ENCODE data around the gene PDSS2.

PDSS2 gene

DNA sequence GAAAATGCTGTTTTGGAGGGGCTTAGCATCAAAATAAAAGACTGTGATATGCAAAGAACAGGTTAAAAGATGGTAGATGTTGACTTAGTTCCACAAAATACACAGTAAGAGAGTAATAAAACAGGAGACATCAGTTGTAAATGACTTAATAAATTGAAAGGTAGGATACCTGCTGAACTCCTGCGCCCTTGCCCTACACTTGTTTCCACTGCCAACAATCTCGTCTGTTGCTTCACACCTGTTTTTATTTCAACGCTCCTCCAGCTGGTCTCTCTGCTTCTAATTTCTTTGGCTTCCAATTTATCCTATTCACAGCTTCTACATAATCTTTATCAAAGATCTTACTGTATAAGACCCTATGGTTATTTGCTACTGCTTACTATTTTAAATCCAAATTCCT lies 228.1 kb downstream of the PDSS2 start:
- Histone ChIP-seq H3K4me3 (IDR thresholded peaks at IDR 0.05; ENCODE audit: insufficient read depth, low read depth, low read length) (no peak overlapping the region), H3K79me2 (ENCODE audit: insufficient read depth, low read depth) (no peaks in the 10 kb centered on the region), H3K9ac (no peak overlapping the region), H3K4me1 (ENCODE audit: low read depth, poor library complexity, severe bottlenecking) (no peaks in the 10 kb centered on the region), H3K27ac (no peak overlapping the region), H3K27me3 (ENCODE audit: insufficient read depth, low read depth) (no peaks in the 10 kb centered on the region), H2AFZ (ENCODE audit: low read depth) (no peak overlapping the region), H4K20me1 (ENCODE audit: insufficient read depth) (no peaks in the 10 kb centered on the region), H3K36me3 (ENCODE audit: insufficient read depth) (no peaks in the 10 kb centered on the region), H3K4me2 (no peak overlapping the region)
- no peak for TF ChIP-seq CTCF (conservative IDR thresholded peaks at IDR 0.05; ENCODE audit: low read depth, low read length)

DNA sequence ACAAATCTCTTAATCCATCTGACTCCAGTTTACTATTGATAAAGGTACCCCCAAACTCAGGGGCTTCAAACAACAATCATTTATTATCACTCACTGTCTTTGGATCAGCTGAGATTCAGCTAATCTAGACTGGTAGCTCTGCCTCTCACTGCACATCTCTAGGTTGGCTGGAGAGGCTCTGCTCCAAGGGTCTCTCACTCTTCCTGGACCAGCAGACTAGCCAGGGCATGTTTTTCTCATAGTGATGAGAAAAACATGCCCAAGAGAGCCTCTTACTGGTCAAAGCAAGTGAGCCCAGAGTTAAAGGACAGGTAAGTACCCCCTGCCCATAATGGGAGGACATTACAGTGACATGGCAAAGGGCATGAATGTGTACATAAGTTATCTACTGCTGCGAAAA lies 228.9 kb downstream of the PDSS2 start:
- no peaks in the 10 kb centered on the region for H3K27me3 ChIP-seq (ENCODE audit: insufficient read depth, low read depth)
- no peak overlapping the region for H3K27ac ChIP-seq
- H3K9ac ChIP-seq: no peak overlapping the region
- no peak for TF ChIP-seq CTCF (conservative IDR thresholded peaks at IDR 0.05; ENCODE audit: low read depth, low read length)
- H3K36me3 ChIP-seq (ENCODE audit: insufficient read depth): no peaks in the 10 kb centered on the region
- no peak overlapping the region for H3K4me2 ChIP-seq
- no peaks in the 10 kb centered on the region for H3K79me2 ChIP-seq (ENCODE audit: insufficient read depth, low read depth)
- H4K20me1 ChIP-seq (ENCODE audit: insufficient read depth): no peaks in the 10 kb centered on the region
- no peaks in the 10 kb centered on the region for H3K4me1 ChIP-seq (ENCODE audit: low read depth, poor library complexity, severe bottlenecking)
- H3K4me3 ChIP-seq (IDR thresholded peaks at IDR 0.05; ENCODE audit: insufficient read depth, low read depth, low read length): no peak overlapping the region
- H2AFZ ChIP-seq (ENCODE audit: low read depth): no peak overlapping the region

- no peaks in the 10 kb centered on the region for H4K20me1 ChIP-seq (ENCODE audit: insufficient read depth)
- H3K36me3 ChIP-seq (ENCODE audit: insufficient read depth): no peaks in the 10 kb centered on the region
These were observed 229.3 kb downstream of the PDSS2 start for GRCh38 chr6:107230024-107230423.

DNA sequence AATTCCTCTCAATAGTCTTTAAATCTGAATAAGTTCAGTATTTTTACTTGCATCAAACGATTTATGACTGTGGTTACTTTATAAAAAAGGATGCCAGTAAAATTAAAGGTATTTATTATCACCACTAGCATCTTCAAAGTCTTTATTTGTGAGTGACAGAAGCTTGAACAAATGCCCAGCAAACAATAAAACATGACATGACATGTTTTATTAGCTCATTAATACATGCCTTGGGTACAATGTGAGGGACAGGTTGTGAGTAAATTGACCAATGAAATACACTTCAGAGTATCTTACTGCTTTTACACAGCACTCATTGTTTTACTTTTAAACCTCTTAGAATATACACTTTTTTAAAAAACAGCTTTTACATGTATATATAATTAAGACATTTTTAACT lies 230.6 kb downstream of the PDSS2 start:
- Histone ChIP-seq H3K4me2 (no peak overlapping the region), H3K4me1 (ENCODE audit: low read depth, poor library complexity, severe bottlenecking) (no peaks in the 10 kb centered on the region), H3K36me3 (ENCODE audit: insufficient read depth) (no peaks in the 10 kb centered on the region), H2AFZ (ENCODE audit: low read depth) (no peak overlapping the region), H3K79me2 (ENCODE audit: insufficient read depth, low read depth) (no peaks in the 10 kb centered on the region), H3K27ac (no peak overlapping the region), H3K9ac (no peak overlapping the region), H3K4me3 (IDR thresholded peaks at IDR 0.05; ENCODE audit: insufficient read depth, low read depth, low read length) (no peak overlapping the region), H4K20me1 (ENCODE audit: insufficient read depth) (no peaks in the 10 kb centered on the region), H3K27me3 (ENCODE audit: insufficient read depth, low read depth) (no peaks in the 10 kb centered on the region)
- no peak for TF ChIP-seq CTCF (conservative IDR thresholded peaks at IDR 0.05; ENCODE audit: low read depth, low read length)

More at GRCh38 chr6:107230024-107230423, 229.3 kb downstream of the PDSS2 start:
- TF ChIP-seq CTCF (conservative IDR thresholded peaks at IDR 0.05; ENCODE audit: low read depth, low read length): no peak
- no peaks in the 10 kb centered on the region for H3K4me1 ChIP-seq (ENCODE audit: low read depth, poor library complexity, severe bottlenecking)
- no peak overlapping the region for H3K4me3 ChIP-seq (IDR thresholded peaks at IDR 0.05; ENCODE audit: insufficient read depth, low read depth, low read length)
- H3K79me2 ChIP-seq (ENCODE audit: insufficient read depth, low read depth): no peaks in the 10 kb centered on the region
- no peak overlapping the region for H3K9ac ChIP-seq
- H3K27me3 ChIP-seq (ENCODE audit: insufficient read depth, low read depth): no peaks in the 10 kb centered on the region
- no peak overlapping the region for H3K27ac ChIP-seq
- no peak overlapping the region for H2AFZ ChIP-seq (ENCODE audit: low read depth)
- H3K4me2 ChIP-seq: no peak overlapping the region
